Sigmoid colon (tissue), 7 donors: ENCODE data around the gene GALNT14. TPM values are rescaled to one million over a fixed set of nuclear protein-coding genes. Genes with fewer than 3 reads are reported as not detected.

Source experiments
- DNase-seq: peaks from one replicate; pipeline ENCODE4 v3.0.0-alpha.2; 2019
- H3K27ac ChIP-seq, 4 donors: fragments of 200-600 bp; sonication (generic); one replicate each; pipeline ENCODE4 v1.5.1; 2016 to 2019; ENCODE audit warnings: mild to moderate bottlenecking in 1 of 4
- H3K27me3 ChIP-seq, 3 donors: fragments of 200-600 bp; sonication (generic); one replicate each; pipeline ENCODE4 v1.5.1; 2019; ENCODE audit warnings: mild to moderate bottlenecking in 1 of 3
- H3K36me3 ChIP-seq, 4 donors: fragments of 200-600 bp; sonication (generic); one replicate each; pipeline ENCODE4 v1.5.1; 2016 to 2019
- H3K4me1 ChIP-seq, 4 donors: fragments of 200-600 bp; sonication (generic); one replicate each; pipeline ENCODE4 v1.5.1; 2017 to 2019
- H3K4me3 ChIP-seq, 4 donors: fragments of 200-600 bp; sonication (generic); one replicate each; pipeline ENCODE4 v1.5.1; 2017 to 2019; ENCODE audit warnings: mild to moderate bottlenecking in 2 of 4, moderate library complexity in 1 of 4
- H3K9me3 ChIP-seq, 4 donors: fragments of 200-600 bp in 3 of 4; sonication (generic) in 3 of 4; one replicate each; pipeline versions ENCODE4 v1.5.1 to v1.6.1; 2013 to 2019
- CTCF ChIP-seq, 4 experiments: fragments of 450-650 bp in 3 of 4; fragments of 200-600 bp in 1 of 4; IDR thresholded peaks; one replicate each; pipeline ENCODE4 v1.5.1; 2016 to 2019; ENCODE audit warnings: antibody characterized with exemption in 4 of 4, mild to moderate bottlenecking in 3 of 4, moderate library complexity in 2 of 4
- EP300 ChIP-seq, 4 donors: sonication (generic); formaldehyde crosslinking; IDR thresholded peaks; one replicate each; pipeline ENCODE4 v1.6.1; 2017; ENCODE audit warnings: antibody characterized with exemption in 4 of 4
- POLR2A ChIP-seq, 2 donors: fragments of 450-650 bp; IDR thresholded peaks; one replicate each; pipeline ENCODE4 v1.6.1; 2016; ENCODE audit warnings: antibody characterized with exemption in 2 of 2, mild to moderate bottlenecking in 2 of 2, moderate library complexity in 2 of 2
- POLR2AphosphoS5 ChIP-seq, 4 donors: sonication (generic); formaldehyde crosslinking; IDR thresholded peaks; one replicate each; pipeline ENCODE4 v1.6.1; 2017; ENCODE audit warnings: antibody characterized with exemption in 4 of 4
- WGBS, 2 donors: extraction: QIAGEN DNeasy Blood & Tissue Kit; methylation state at CpG; one replicate each; pipeline ENCODE4 v1.1.7; 2013; 5-methylcytosine and 5-hydroxymethylcytosine counted together
- intact Hi-C: fragments of 100-400 bp; cut with DNase I; formaldehyde crosslinking; loops from one replicate; pipeline ENCODE4 v1.15.1; 2023
- polyA plus RNA-seq, 3 donors: library from polyadenylated mRNA; stranded (reverse); fragments of 200-250 nt; gene quantifications; one replicate each; pipeline ENCODE4 v1.2.3, GENCODE V29; 2013
- total RNA-seq, 4 donors: library from RNA; depleted of rRNA; stranded (reverse); fragments of >200 nt; gene quantifications; one replicate each; pipeline ENCODE4 v1.1.0, GENCODE V29; 2016
- donor health status: healthy with polysubstance abuse.
- donor health status: Bipolar disorder and iron deficiency.
- donor health status: healthy.

The GALNT14 gene
- total and polyA plus RNA-seq, 7 donors, result 1.2 to 2.3 (median 1.2) TPM; not detected in 4

GRCh38 chr2:31170071-31170698 is 31.9 kb upstream of the GALNT14 start:
- 0 to 1% methylated on average over 4 of the region's 4 CpGs for WGBS, 2 donors
- no peak overlapping the region for H3K27ac ChIP-seq
- no peaks in the 10 kb centered on the region for H3K9me3 ChIP-seq
- peak; percentile 29 to 82 (median 81) for TF ChIP-seq CTCF (IDR thresholded peaks at IDR 0.05)
- no peak for TF ChIP-seq EP300 (IDR thresholded peaks at IDR 0.05)
- DNase-seq, result no peak
- no peaks in the 10 kb centered on the region for H3K36me3 ChIP-seq
- intact Hi-C loops, result loop anchor here (2.0 to 5.0 kb wide), 2 partner anchors 162 to 455 kb away; no protein-coding TSS in a partner anchor
- H3K27me3 ChIP-seq, result peaks cover 0 to under 1% (median 0%) of the 10 kb centered on the region in 3 donors
- no peak overlapping the region for H3K4me3 ChIP-seq
- H3K4me1 ChIP-seq, result no peaks in the 10 kb centered on the region

GRCh38 chr2:31168291-31168690 is 30.1 kb upstream of the GALNT14 start:
- WGBS, 2 donors, result 81 to 84% methylated on average over 6 of the region's 6 CpGs
- intact Hi-C loops, result no loop called here
- DNase-seq, result no peak
- no peak overlapping the region for H3K27ac ChIP-seq
- TF ChIP-seq POLR2A (IDR thresholded peaks at IDR 0.05), result no peak
- H3K36me3 ChIP-seq, result no peaks in the 10 kb centered on the region
- no peaks in the 10 kb centered on the region for H3K9me3 ChIP-seq
- no peak overlapping the region for H3K4me3 ChIP-seq
- H3K4me1 ChIP-seq, result no peaks in the 10 kb centered on the region
- H3K27me3 ChIP-seq, result peaks cover 0 to 4% (median 0%) of the 10 kb centered on the region in 3 donors

GRCh38 chr2:31166925-31167324 is 28.7 kb upstream of the GALNT14 start:
- intact Hi-C loops, result no loop called here
- Histone ChIP-seq H3K4me3 (no peak overlapping the region), H3K4me1 (no peaks in the 10 kb centered on the region), H3K27me3 (peaks cover 0 to 4% (median 0%) of the 10 kb centered on the region in 3 donors), H3K27ac (no peak overlapping the region), H3K36me3 (no peaks in the 10 kb centered on the region), H3K9me3 (no peaks in the 10 kb centered on the region)
- WGBS, 2 donors, result 79 to 80% methylated on average over 1 of the region's 1 CpG
- DNase-seq, result no peak
- no peak for TF ChIP-seq EP300 (IDR thresholded peaks at IDR 0.05)
- TF ChIP-seq CTCF (IDR thresholded peaks at IDR 0.05), result no peak
- no peak for TF ChIP-seq POLR2AphosphoS5 (IDR thresholded peaks at IDR 0.05)
- TF ChIP-seq POLR2A (IDR thresholded peaks at IDR 0.05), result no peak

GRCh38 chr2:31163011-31163539 is 24.8 kb upstream of the GALNT14 start:
- H3K27me3 ChIP-seq, result peaks cover 0 to 4% (median 0%) of the 10 kb centered on the region in 3 donors
- 48 to 67% methylated on average over 6 of the region's 6 CpGs for WGBS, 2 donors
- H3K4me1 ChIP-seq, result no peaks in the 10 kb centered on the region
- no peak overlapping the region for H3K4me3 ChIP-seq
- H3K9me3 ChIP-seq, result no peaks in the 10 kb centered on the region
- no peak overlapping the region for H3K27ac ChIP-seq
- TF ChIP-seq POLR2AphosphoS5 (IDR thresholded peaks at IDR 0.05) (no peak), EP300 (IDR thresholded peaks at IDR 0.05) (no peak), CTCF (IDR thresholded peaks at IDR 0.05) (no peak), POLR2A (IDR thresholded peaks at IDR 0.05) (no peak)
- intact Hi-C loops, result loop anchor here (5.0 kb wide), 1 partner anchor 951 kb away; no protein-coding TSS in a partner anchor
- DNase-seq, result no peak
- H3K36me3 ChIP-seq, result no peaks in the 10 kb centered on the region

GRCh38 chr2:31161637-31162036 is 23.4 kb upstream of the GALNT14 start:
- TF ChIP-seq EP300 (IDR thresholded peaks at IDR 0.05) (no peak), POLR2AphosphoS5 (IDR thresholded peaks at IDR 0.05) (no peak), POLR2A (IDR thresholded peaks at IDR 0.05) (no peak), CTCF (IDR thresholded peaks at IDR 0.05) (no peak)
- Histone ChIP-seq H3K27me3 (peaks cover 0 to 4% (median 0%) of the 10 kb centered on the region in 3 donors), H3K36me3 (no peaks in the 10 kb centered on the region), H3K9me3 (no peaks in the 10 kb centered on the region), H3K4me1 (no peaks in the 10 kb centered on the region), H3K27ac (no peak overlapping the region), H3K4me3 (no peak overlapping the region)
- DNase-seq, result no peak
- WGBS, 2 donors, result 82 to 83% methylated on average over 6 of the region's 6 CpGs
- intact Hi-C loops, result loop anchor here (5.0 kb wide), 1 partner anchor 949 kb away; no protein-coding TSS in a partner anchor
